ENCODE data around the gene GALNT17.
"Not testable (repeated sequence)": the region's sequence is repeated elsewhere in the genome, so short reads cannot be mapped to it uniquely, and the experiment has no call there.

The GALNT17 gene

GRCh38 chr7:71157757-71158156, 25.8 kb downstream of the GALNT17 start:
- in situ Hi-C loops (cut with MboI; ENCODE audit: low sequenced_read_pairs) = no loop called here

- in situ Hi-C loops (cut with MboI; ENCODE audit: low sequenced_read_pairs) = no loop called here
Measured at GRCh38 chr7:71165708-71166107, 33.8 kb downstream of the GALNT17 start.

- in situ Hi-C loops (cut with MboI; ENCODE audit: low sequenced_read_pairs) = no loop called here
Measured at GRCh38 chr7:71171476-71171875, 39.5 kb downstream of the GALNT17 start.

- in situ Hi-C loops (cut with MboI; ENCODE audit: low sequenced_read_pairs) = no loop called here
Measured at GRCh38 chr7:71173955-71174354, 42.0 kb downstream of the GALNT17 start.

- in situ Hi-C loops (cut with MboI; ENCODE audit: low sequenced_read_pairs) = no loop called here
Measured at GRCh38 chr7:71182438-71182935, 50.5 kb downstream of the GALNT17 start.

- in situ Hi-C loops (cut with MboI; ENCODE audit: low sequenced_read_pairs) = no loop called here
Measured at GRCh38 chr7:71184136-71184535, 52.2 kb downstream of the GALNT17 start.

- in situ Hi-C loops (cut with MboI; ENCODE audit: low sequenced_read_pairs) = no loop called here
Measured at GRCh38 chr7:71184609-71185008, 52.7 kb downstream of the GALNT17 start.

GRCh38 chr7:71186535-71187057, 54.7 kb downstream of the GALNT17 start:
- in situ Hi-C loops (cut with MboI; ENCODE audit: low sequenced_read_pairs) = no loop called here

GRCh38 chr7:71191771-71192170, 59.8 kb downstream of the GALNT17 start:
- in situ Hi-C loops (cut with MboI; ENCODE audit: low sequenced_read_pairs) = no loop called here

GRCh38 chr7:71193099-71193810, 61.3 kb downstream of the GALNT17 start:
- in situ Hi-C loops (cut with MboI; ENCODE audit: low sequenced_read_pairs) = no loop called here

- in situ Hi-C loops (cut with MboI; ENCODE audit: low sequenced_read_pairs) = no loop called here
Measured at GRCh38 chr7:71198391-71198790, 66.4 kb downstream of the GALNT17 start.

- in situ Hi-C loops (cut with MboI; ENCODE audit: low sequenced_read_pairs) = no loop called here
Measured at GRCh38 chr7:71198887-71199286, 66.9 kb downstream of the GALNT17 start.

- in situ Hi-C loops (cut with MboI; ENCODE audit: low sequenced_read_pairs) = no loop called here
Measured at GRCh38 chr7:71206184-71206583, 74.2 kb downstream of the GALNT17 start.

GRCh38 chr7:71208881-71209280, 76.9 kb downstream of the GALNT17 start:
- in situ Hi-C loops (cut with MboI; ENCODE audit: low sequenced_read_pairs) = no loop called here

- in situ Hi-C loops (cut with MboI; ENCODE audit: low sequenced_read_pairs) = not testable (repeated sequence)
Measured at GRCh38 chr7:71209484-71209883, 77.5 kb downstream of the GALNT17 start.

- in situ Hi-C loops (cut with MboI; ENCODE audit: low sequenced_read_pairs) = no loop called here
Measured at GRCh38 chr7:71210220-71210619, 78.3 kb downstream of the GALNT17 start.

- in situ Hi-C loops (cut with MboI; ENCODE audit: low sequenced_read_pairs) = not testable (repeated sequence)
Measured at GRCh38 chr7:71212433-71212832, 80.5 kb downstream of the GALNT17 start.

GRCh38 chr7:71216211-71216610, 84.3 kb downstream of the GALNT17 start:
- in situ Hi-C loops (cut with MboI; ENCODE audit: low sequenced_read_pairs) = no loop called here

GRCh38 chr7:71220210-71220695, 88.3 kb downstream of the GALNT17 start:
- in situ Hi-C loops (cut with MboI; ENCODE audit: low sequenced_read_pairs) = no loop called here

GRCh38 chr7:71221049-71221448, 89.1 kb downstream of the GALNT17 start:
- in situ Hi-C loops (cut with MboI; ENCODE audit: low sequenced_read_pairs) = no loop called here

GRCh38 chr7:71221549-71221948, 89.6 kb downstream of the GALNT17 start:
- in situ Hi-C loops (cut with MboI; ENCODE audit: low sequenced_read_pairs) = no loop called here

GRCh38 chr7:71227126-71227525, 95.2 kb downstream of the GALNT17 start:
- in situ Hi-C loops (cut with MboI; ENCODE audit: low sequenced_read_pairs) = no loop called here
